ENCODE measurements around the gene GRB10.
A peak's percentile ranks its signal among the peaks of the same experiment; 100 is the strongest.

Gene GRB10

GRCh38 chr7:50629238-50629901 lies 153.3 kb downstream of the GRB10 start:
- no peak for DNase-seq

DNA sequence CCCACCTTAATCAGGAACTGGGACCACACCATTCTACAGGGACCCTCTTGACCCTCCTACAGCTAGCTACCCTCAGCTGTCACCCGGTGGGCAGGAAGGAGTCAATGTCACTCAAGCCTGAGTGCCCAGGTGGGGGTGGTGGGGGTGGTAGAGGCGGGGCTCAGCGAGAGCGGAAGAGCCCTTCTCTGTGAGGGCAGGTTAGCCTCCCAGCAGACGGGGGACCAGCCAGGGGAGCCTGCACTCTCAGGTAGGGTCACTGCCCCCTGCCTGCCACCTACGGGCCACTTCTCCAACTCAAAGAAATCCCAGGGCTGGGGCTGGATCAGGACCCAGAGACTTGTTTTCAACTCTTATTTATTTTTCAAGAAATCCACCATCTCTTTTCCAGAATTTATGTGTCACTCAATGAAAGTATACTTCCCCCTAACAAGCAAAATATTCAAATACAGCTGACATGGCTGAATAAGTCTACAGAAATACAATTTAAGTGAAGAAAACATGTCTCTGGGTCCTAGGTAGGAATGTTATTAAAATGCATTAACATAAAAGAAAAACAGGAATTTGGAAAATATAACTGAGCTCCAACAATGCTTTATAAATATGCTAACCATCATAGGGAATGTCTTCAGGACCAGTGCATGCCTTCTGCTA lies 154.1 kb downstream of the GRB10 start:
- no peak for DNase-seq

DNA sequence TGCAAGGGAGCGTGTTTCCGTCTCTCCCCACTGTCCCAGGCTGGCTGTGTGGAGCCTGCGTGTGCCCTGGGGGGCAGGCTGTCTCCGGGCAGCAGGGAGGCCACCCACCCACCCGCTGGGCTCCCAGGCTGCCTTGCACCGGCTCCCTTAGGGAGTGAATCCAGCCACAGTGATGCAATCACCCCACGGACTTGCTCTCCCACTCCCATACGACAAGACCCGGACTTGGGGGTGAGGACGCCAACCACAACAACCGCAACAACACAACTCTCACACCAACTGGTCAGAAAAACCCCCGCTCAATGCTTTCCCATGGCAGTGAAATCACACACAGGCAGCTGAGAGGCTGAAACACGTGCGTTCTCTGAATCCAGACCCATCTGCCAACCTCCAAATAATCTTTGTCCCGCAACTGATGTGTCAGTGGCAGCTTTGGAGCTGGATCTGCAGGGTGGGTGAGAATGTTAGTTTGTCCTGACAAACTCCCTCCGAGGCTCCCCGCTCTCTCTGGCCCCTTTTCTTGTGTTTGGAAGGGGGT lies 154.8 kb downstream of the GRB10 start:
- DNase-seq, result no peak

DNA sequence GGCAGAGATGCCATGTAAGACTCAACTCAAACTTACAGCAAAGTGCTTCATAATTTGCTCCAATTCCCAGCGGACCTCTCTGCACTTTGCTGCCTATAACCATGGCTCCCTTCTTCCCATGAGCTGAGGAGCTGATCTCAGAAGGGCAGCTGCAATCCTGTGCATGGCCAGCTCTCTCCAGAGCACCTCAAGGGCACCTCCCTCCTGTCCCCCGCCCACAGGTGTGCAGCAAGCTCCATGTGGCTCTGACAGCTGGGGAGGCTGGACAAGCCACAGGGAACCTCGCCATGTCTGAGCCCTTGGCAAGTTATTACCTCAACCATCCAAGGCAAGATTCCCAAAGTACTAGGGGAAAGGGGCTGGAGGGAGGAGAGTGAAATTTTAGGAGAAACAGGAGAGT lies 156.4 kb downstream of the GRB10 start:
- no peak for DNase-seq

GRCh38 chr7:50625360-50625759 lies 157.3 kb downstream of the GRB10 start:
- DNase-seq, result no peak

DNA sequence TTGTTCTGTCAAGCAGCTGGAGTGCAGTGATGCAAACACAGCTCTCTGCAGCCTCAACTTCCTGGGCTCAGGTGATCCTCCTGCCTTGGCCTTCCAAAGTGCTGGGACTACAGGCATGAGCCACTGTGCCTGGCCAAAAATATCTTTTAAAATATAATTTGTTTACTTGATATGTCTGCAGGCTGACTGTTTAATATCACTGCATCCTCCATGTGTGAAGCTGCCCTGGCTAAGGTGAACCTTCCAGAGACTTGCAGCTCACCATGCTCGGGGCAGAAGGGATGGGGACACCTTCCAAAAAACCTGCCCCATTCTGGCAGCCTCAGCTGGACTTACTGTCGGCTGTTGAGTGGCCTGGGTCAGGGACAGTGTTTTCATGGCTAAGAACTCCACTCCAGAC lies 159.9 kb downstream of the GRB10 start:
- no peak for DNase-seq

- DNase-seq, result no peak
Measured at GRCh38 chr7:50621973-50622490, 160.7 kb downstream of the GRB10 start.

DNA sequence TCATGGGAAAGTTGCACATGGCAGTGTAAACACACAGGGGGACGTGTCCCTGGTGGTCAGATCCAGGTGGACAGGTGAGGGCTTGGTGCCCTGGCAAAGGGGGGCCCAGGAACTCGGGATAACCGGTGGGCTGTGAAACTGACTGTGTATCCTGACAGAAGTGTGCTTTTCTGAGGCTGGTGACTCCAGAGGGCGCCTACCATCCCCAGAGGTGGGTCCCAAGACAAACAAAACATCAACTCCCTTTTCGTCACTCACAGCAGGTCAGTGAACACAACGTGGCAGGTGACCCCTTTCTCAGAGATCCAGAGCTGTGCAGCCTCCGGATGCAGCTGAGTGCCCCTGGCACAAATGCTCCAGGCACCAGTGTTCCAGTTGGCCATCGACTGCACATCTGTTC lies 161.5 kb downstream of the GRB10 start:
- DNase-seq, result no peak

DNA sequence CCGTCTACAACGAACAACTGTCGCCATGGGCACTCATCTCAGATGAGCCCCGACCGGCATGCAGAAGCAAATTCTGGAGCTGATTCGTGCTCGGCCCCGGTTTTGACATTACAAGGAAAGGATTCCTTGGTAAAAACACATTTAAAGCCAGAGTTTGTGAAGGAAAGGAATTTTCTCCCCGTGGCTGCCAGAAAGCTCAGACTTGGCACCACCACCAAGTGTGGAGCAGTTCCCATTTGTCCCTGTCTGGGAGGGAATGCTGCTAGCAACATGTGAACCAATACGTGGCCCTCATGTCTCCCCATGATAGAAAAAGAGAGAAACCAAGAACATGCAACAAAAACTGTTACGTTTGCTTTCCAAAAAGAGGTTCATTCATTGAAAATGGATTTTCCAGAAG lies 162.3 kb downstream of the GRB10 start:
- DNase-seq, result no peak

- DNase-seq, result no peak
Measured at GRCh38 chr7:50619684-50620083, 163.0 kb downstream of the GRB10 start.

DNA sequence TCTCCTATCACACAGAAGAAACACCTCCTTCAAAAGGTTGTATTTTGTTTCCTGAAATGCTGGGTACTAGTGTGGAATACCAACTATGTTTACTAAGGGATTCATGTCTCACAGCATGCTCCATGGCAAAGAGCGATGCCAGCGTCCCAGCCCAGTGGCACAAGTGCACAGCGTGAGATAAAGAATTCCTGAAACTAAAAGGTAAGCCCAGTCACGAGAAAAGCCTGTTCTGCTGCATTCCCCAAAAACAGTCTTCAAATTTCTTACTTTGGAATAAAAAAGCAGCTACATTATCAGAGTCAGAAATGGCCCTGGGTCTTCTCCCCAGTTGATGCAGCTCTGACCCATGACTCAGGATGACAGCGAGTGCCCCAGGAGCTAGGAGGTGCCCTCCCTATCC lies 164.4 kb downstream of the GRB10 start:
- DNase-seq, result no peak

GRCh38 chr7:50615519-50616080 lies 167.1 kb downstream of the GRB10 start:
- DNase-seq, result no peak

DNA sequence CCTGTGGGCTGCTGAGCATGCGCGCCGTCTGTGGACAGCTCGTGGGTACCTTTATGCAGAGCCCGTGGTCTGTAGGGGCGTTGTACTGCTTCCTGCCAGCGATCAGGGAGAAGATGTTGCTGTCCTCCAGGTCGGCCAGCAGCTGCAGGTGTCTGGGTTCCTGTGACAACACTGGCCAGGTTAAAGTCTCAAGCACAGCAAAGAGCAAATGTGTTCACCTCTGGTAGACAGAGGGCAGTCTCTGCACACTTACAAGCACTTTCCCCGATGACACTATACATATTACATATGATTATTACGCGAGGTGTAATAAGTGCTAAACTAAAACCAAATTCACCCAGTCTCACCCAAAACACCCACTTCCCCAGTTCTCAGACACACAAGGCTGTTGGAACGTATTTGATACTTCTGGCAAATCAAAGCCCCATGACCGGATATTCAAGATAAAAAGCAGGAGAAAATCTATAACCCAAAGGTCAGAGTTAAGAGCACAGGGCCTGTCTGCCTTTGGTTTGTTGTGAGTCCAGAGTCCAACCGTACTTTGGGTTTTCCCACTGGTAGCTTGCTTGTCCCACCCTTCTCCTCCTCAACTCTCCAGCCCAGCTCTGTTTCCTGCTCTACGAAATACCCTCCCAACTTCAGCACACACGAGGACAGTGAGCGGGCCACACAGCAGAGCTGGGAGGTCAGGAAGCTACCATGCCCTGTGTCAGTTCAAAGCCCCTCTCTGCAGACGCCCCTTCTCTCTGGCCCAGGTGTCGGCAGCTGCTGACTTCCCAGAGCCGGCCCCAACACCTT lies 167.8 kb downstream of the GRB10 start:
- no peak for DNase-seq

GRCh38 chr7:50613473-50613872 lies 169.2 kb downstream of the GRB10 start:
- no peak for DNase-seq

DNA sequence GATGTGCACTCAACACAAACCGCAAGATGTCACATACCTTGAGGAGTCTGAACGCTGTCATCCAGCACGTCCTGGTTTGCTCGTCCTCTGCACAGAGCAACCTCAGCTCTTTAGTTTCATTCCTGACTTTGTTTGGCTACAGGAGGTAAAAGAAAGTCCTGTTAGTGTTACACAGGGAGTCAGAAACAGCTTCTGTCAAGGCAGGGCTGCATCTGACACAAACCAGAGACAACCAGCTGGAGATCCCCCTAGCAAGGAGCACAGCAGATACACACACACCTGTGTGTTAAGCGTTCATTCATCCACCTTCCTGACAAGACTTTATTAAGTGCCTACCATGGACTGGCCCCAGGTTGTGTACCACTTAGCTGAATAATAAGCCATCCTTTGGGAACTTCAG lies 170.0 kb downstream of the GRB10 start:
- no peak for DNase-seq

DNA sequence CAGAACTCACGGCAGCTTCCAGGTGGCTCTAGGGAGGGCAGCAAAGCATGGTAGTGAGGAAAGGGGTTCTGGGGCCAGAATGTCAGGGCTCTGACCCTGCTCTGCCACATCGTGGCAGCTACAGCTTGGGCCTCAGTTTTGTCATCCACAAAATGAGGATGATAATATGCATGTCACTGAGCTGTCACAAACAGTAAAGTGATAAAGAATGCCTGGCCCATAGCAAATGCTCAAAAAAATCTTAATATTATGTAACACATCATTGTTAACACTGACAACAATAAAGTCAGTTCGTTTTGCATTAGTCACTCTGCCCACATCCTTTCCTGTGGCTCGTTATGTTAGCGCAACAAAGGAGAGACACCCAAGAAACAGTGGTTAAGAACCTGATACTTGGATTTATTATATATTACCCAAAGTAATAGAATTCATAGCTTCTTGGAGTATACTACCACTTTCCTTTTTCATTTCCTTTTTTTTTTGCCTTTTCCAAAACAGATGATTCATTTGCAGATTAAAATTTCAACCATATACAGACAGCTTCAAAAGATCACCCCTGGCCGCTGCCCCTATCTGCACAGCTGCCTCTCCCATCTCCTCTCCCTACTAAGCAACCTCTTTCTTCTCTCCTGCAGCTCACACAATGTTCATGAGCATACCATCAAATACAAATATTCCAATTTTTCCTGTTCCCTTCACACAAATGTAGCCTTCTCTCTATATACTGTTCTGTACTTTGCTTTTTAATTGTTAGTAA lies 172.0 kb downstream of the GRB10 start:
- DNase-seq, result peak; percentile 63

- peak; percentile 15 for DNase-seq
Measured at GRCh38 chr7:50608196-50608906, 174.3 kb downstream of the GRB10 start.

GRCh38 chr7:50607524-50608125 lies 175.1 kb downstream of the GRB10 start:
- no peak for DNase-seq

GRCh38 chr7:50605059-50605458 lies 177.6 kb downstream of the GRB10 start:
- DNase-seq, result no peak

DNA sequence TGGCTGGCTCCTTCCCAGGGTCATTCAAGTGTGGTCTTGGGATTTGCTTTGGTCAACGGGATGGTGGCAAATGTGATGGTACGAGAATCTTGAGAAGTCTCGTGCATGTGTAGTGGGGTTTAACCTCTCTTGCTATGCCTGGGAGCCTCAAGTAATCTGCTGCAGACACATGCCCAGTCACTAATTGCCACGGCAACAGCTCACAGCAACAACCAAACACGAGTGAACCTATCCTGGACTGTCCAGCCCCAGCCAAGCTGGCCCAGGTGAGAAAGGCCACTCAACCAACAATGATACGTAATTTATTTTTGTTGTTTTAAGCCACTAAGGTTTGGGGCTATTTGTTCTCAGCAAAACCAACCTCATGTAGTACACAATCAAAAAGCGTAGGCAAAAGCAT lies 179.4 kb downstream of the GRB10 start:
- no peak for DNase-seq

- DNase-seq, result no peak
Measured at GRCh38 chr7:50599385-50599784, 183.3 kb downstream of the GRB10 start.

Measured in suppressor macrophage treated with lipopolysaccharide for 4 hours (primary cell).